Measurements from ENCODE around the gene TSPAN32. TPM values are rescaled to one million over a fixed set of nuclear protein-coding genes. Genes with fewer than 3 reads are reported as not detected.
"Not testable (repeated sequence)": the region's sequence is repeated elsewhere in the genome, so short reads cannot be mapped to it uniquely, and the experiment has no call there.

Gene TSPAN32
- polyA plus RNA-seq, 1 experiment = 0.14 TPM

- TF ChIP-seq CTCF (IDR thresholded peaks at IDR 0.05; ENCODE audit: low read depth, low read length) = no peak
- Histone ChIP-seq H3K27me3 (ENCODE audit: control insufficient read depth, insufficient read depth, low read length) (peaks cover 8% of the 10 kb centered on the region), H3K4me3 (ENCODE audit: low read depth, low read length) (no peak overlapping the region), H3K9me3 (ENCODE audit: control insufficient read depth, insufficient read depth, low read length) (no peaks in the 10 kb centered on the region; the same call in 1 of the 2 replicates), H3K27ac (ENCODE audit: low read depth, low read length) (no peak overlapping the region)
- ChIA-PET POLR2A (interaction anchor here (0.6 to 1.8 kb wide), 2 partner anchors 15 to 485 kb away, joined by 4 to 9 read pairs; partner anchors contain the start of gene CD81), CTCF (no interaction called here)
- no peak for DNase-seq (ENCODE audit: low read depth, low spot score)
Measured at GRCh38 chr11:2361565-2361964, 59.8 kb downstream of the TSPAN32 start.

- ChIA-PET CTCF (no interaction called here), POLR2A (interaction anchor here (0.6 to 1.8 kb wide), 2 partner anchors 14 to 16 kb away, joined by 3 to 9 read pairs; partner anchors contain the start of gene CD81)
- no peak overlapping the region for H3K4me3 ChIP-seq (ENCODE audit: low read depth, low read length)
- no peak for TF ChIP-seq CTCF (IDR thresholded peaks at IDR 0.05; ENCODE audit: low read depth, low read length)
- peaks cover 8% of the 10 kb centered on the region for H3K27me3 ChIP-seq (ENCODE audit: control insufficient read depth, insufficient read depth, low read length)
- no peak overlapping the region for H3K27ac ChIP-seq (ENCODE audit: low read depth, low read length)
- no peak for DNase-seq (ENCODE audit: low read depth, low spot score)
- H3K9me3 ChIP-seq (ENCODE audit: control insufficient read depth, insufficient read depth, low read length) = no peaks in the 10 kb centered on the region; the same call in 1 of the 2 replicates
Measured at GRCh38 chr11:2362414-2362813, 60.6 kb downstream of the TSPAN32 start.

DNA sequence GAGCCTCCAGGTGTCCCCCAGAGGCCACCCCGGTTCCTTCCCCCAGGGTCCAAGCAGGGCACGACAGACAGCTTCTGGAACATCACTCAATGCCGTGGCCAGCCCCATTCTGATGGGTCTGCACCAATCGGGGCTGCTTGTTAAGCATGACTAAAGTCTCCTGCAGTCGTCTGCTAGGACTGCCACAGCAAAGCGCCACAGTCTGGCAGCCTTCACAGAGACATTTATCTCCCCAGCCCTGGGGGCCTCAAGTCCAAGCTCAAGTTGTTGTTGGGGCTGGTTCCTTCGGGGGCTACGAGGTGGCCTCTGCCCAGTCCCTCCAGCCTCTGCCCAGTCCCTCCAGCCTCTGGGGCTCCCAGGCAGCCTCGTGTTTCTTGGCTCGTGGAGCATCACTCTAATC lies 61.3 kb downstream of the TSPAN32 start:
- ChIA-PET CTCF (no interaction called here), POLR2A (interaction anchor here (1.8 kb wide), 1 partner anchor 14 kb away, joined by 9 read pairs; the partner anchor contains the start of gene CD81)
- H3K9me3 ChIP-seq (ENCODE audit: control insufficient read depth, insufficient read depth, low read length) = no peaks in the 10 kb centered on the region; the same call in 1 of the 2 replicates
- peaks cover 8% of the 10 kb centered on the region for H3K27me3 ChIP-seq (ENCODE audit: control insufficient read depth, insufficient read depth, low read length)
- H3K4me3 ChIP-seq (ENCODE audit: low read depth, low read length) = no peak overlapping the region
- TF ChIP-seq CTCF (IDR thresholded peaks at IDR 0.05; ENCODE audit: low read depth, low read length) = no peak
- H3K27ac ChIP-seq (ENCODE audit: low read depth, low read length) = no peak overlapping the region
- no peak for DNase-seq (ENCODE audit: low read depth, low spot score)

DNA sequence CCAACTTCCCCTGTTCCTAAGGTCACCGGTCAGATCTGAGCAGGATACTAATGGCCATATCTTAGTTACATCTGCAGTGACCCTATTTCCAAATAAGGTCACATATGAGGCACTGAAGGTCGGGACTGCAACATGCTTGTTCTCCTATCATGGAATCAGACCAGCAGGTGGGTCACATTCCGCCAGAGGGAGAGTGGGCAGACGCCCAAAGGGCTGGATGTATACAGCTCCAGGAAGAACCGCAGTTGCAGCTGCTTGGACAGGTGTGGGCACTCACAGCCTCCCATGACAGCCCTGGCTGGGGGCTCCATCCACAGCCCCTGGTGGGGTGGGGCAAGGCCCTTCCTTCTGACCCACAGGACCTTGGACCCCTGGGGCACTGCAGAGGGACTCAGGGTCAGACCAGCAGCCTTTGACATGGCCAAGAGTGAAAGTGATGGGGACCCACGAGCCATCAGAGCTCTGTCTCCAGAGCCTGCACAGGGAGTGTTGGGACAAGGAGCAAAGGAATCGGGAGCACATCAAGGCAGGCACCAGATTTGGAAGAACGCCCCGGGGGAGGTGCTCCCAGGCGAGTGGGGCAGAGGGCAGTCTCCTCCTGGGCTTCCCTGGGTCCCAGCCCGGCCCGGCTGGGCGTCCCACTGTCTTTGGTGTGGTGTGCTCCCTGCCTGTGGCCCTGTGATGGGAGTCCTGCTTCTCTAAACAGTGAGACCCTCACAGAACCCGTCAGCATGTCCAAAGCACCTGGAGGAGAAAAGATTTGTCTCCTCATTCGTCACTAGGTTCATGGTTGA lies 62.0 kb downstream of the TSPAN32 start:
- ChIA-PET CTCF (no interaction called here), POLR2A (no interaction called here)
- TF ChIP-seq CTCF (IDR thresholded peaks at IDR 0.05; ENCODE audit: low read depth, low read length) = no peak
- H3K9me3 ChIP-seq (ENCODE audit: control insufficient read depth, insufficient read depth, low read length) = no peaks in the 10 kb centered on the region; the same call in 1 of the 2 replicates
- H3K27ac ChIP-seq (ENCODE audit: low read depth, low read length) = no peak overlapping the region
- H3K4me3 ChIP-seq (ENCODE audit: low read depth, low read length) = no peak overlapping the region
- H3K27me3 ChIP-seq (ENCODE audit: control insufficient read depth, insufficient read depth, low read length) = peaks cover 8% of the 10 kb centered on the region
- no peak for DNase-seq (ENCODE audit: low read depth, low spot score)

GRCh38 chr11:2364386-2364785 lies 62.6 kb downstream of the TSPAN32 start:
- H3K4me3 ChIP-seq (ENCODE audit: low read depth, low read length); DNase-seq (ENCODE audit: low read depth, low spot score); H3K27me3 ChIP-seq (ENCODE audit: control insufficient read depth, insufficient read depth, low read length); CTCF ChIA-PET; POLR2A ChIA-PET; H3K27ac ChIP-seq (ENCODE audit: low read depth, low read length); H3K9me3 ChIP-seq (ENCODE audit: control insufficient read depth, insufficient read depth, low read length): not testable (repeated sequence)

Measured in AG04450 (cell line).